ENCODE data around the gene CMTM7.
A peak's percentile ranks its signal among the peaks of the same experiment; 100 is the strongest.

The CMTM7 gene

GRCh38 chr3:32493437-32494414, 102.1 kb downstream of the CMTM7 start:
- DNase-seq, result no peak

- DNase-seq, result no peak
These were observed 103.4 kb downstream of the CMTM7 start for GRCh38 chr3:32495085-32495484.

- DNase-seq, result no peak
These were observed 104.0 kb downstream of the CMTM7 start for GRCh38 chr3:32495609-32496008.

- DNase-seq, result no peak
These were observed 106.6 kb downstream of the CMTM7 start for GRCh38 chr3:32498252-32498651.

GRCh38 chr3:32498992-32499391, 107.3 kb downstream of the CMTM7 start:
- no peak for DNase-seq

GRCh38 chr3:32499585-32499984, 107.9 kb downstream of the CMTM7 start:
- DNase-seq, result no peak

- no peak for DNase-seq
These were observed 108.6 kb downstream of the CMTM7 start for GRCh38 chr3:32500231-32500630.

- DNase-seq, result no peak
These were observed 109.5 kb downstream of the CMTM7 start for GRCh38 chr3:32500880-32501782.

- DNase-seq, result no peak
These were observed 110.1 kb downstream of the CMTM7 start for GRCh38 chr3:32501783-32502117.

GRCh38 chr3:32502118-32502945, 110.7 kb downstream of the CMTM7 start, which contains the start of gene CMTM6:
Gene CMTM6 (minus strand): TSS chr3:32502852. CDS start chr3:32502745, 107 bp downstream.
- peak; percentile 54 to 79 (median 67) for DNase-seq

GRCh38 chr3:32502946-32503286, 111.3 kb downstream of the CMTM7 start:
- DNase-seq, result no peak
